PC-9 (cell line): ENCODE measurements around the gene PPFIBP1. TPM values are rescaled to one million over a fixed set of nuclear protein-coding genes. Genes with fewer than 3 reads are reported as not detected.
A peak's percentile ranks its signal among the peaks of the same experiment; 100 is the strongest.

Experiments used
- BruUV-seq: library from RNA; stranded (reverse); fragments of 400-500 nt; replicated peaks from 2 replicates; lab custom pipeline; 2021; lab: Mats Ljungman, UMichigan
- CTCF ChIA-PET: fragments of 300-600 bp; sonication (Branson Sonifier 250); formaldehyde crosslinking; loops from one replicate; lab custom pipeline; 2022; ENCODE audit warnings: antibody characterized with exemption; lab: Charles Lee
- POLR2A ChIA-PET: fragments of 300-600 bp; sonication (Branson Sonifier 250); formaldehyde crosslinking; loops from one replicate; lab custom pipeline; 2022; ENCODE audit warnings: antibody characterized with exemption; ENCODE audit not compliant: unreplicated experiment; lab: Charles Lee
- DNase-seq, 2 experiments: peaks; one replicate each; pipeline versions ENCODE4 v3.0.0 to v3.0.0-alpha.2; 2015 to 2022; ENCODE audit warnings: mixed read lengths in 1 of 2
- H2AFZ ChIP-seq: fragments of 200-600 bp; sonication (generic); 2 replicates; pipeline ENCODE4 v1.8.1; 2017; ENCODE audit warnings: antibody characterized with exemption
- H3F3A ChIP-seq: fragments of 200-600 bp; sonication (generic); 2 replicates; pipeline ENCODE4 v1.8.1; 2017; ENCODE audit warnings: antibody characterized with exemption, mild to moderate bottlenecking, low read depth; ENCODE audit not compliant: insufficient read depth
- H3K27ac ChIP-seq: fragments of 200-600 bp; sonication (generic); 2 replicates; pipeline ENCODE4 v1.6.1; 2016; ENCODE audit warnings: mixed run types
- H3K27me3 ChIP-seq: fragments of 200-600 bp; sonication (generic); 2 replicates; pipeline ENCODE4 v1.6.1; 2016; ENCODE audit warnings: low read depth, mixed run types; ENCODE audit not compliant: insufficient read depth
- H3K36me3 ChIP-seq: fragments of 200-600 bp; sonication (generic); 2 replicates; pipeline ENCODE4 v1.6.1; 2016; ENCODE audit warnings: low read depth, mixed run types
- H3K4me1 ChIP-seq: fragments of 200-600 bp; sonication (generic); replicated peaks from 2 replicates; pipeline ENCODE4 v1.6.1; 2016; ENCODE audit warnings: mixed run types; ENCODE audit not compliant: insufficient read depth
- H3K4me2 ChIP-seq: fragments of 200-600 bp; sonication (generic); 2 replicates; pipeline ENCODE4 v1.6.1; 2017; ENCODE audit warnings: mixed run types
- H3K4me3 ChIP-seq: fragments of 200-600 bp; sonication (generic); 2 replicates; pipeline ENCODE4 v1.6.1; 2016; ENCODE audit warnings: mixed run types
- H3K79me2 ChIP-seq: fragments of 200-600 bp; sonication (generic); 2 replicates; pipeline ENCODE4 v1.6.1; 2017; ENCODE audit warnings: low read depth, mixed run types
- H3K9me2 ChIP-seq: fragments of 200-600 bp; sonication (generic); 2 replicates; pipeline ENCODE4 v1.8.1; 2017; ENCODE audit warnings: mild to moderate bottlenecking; ENCODE audit not compliant: insufficient read depth
- H3K9me3 ChIP-seq: fragments of 200-600 bp; sonication (generic); 2 replicates; pipeline ENCODE4 v1.8.1; 2016; ENCODE audit warnings: low read depth; ENCODE audit not compliant: insufficient read depth
- H4K20me1 ChIP-seq: fragments of 200-600 bp; sonication (generic); 2 replicates; pipeline ENCODE4 v1.8.1; 2017; ENCODE audit not compliant: insufficient read depth
- CTCF ChIP-seq: fragments of 200-600 bp; sonication (generic); conservative IDR thresholded peaks from 2 replicates; pipeline ENCODE4 v1.6.1; 2017; ENCODE audit warnings: mixed run types, antibody characterized with exemption, mild to moderate bottlenecking, moderate library complexity
- EZH2 ChIP-seq: fragments of 200-600 bp; sonication (generic); IDR thresholded peaks from 2 replicates; pipeline ENCODE4 v1.8.0; 2017; ENCODE audit warnings: antibody characterized with exemption, low read depth
- intact Hi-C: fragments of 100-400 bp; cut with micrococcal nuclease; formaldehyde crosslinking; loops from one replicate; pipeline ENCODE4 v1.10.0; 2022; ENCODE audit not compliant: unreplicated experiment
- total RNA-seq: library from RNA; stranded (reverse); gene quantifications from 2 replicates; pipeline ENCODE4 v1.2.3, GENCODE V29; 2021

Gene PPFIBP1
- total RNA-seq, 1 experiment from 2014 or later, result 77.0 TPM

GRCh38 chr12:27572486-27573255 lies 48.7 kb downstream of the PPFIBP1 start:
- H4K20me1 ChIP-seq, result no peaks in the 10 kb centered on the region
- no peaks in the 10 kb centered on the region for H3K27me3 ChIP-seq
- H3K4me3 ChIP-seq, result no peak overlapping the region
- POLR2A ChIA-PET, result no interaction called here
- H3K4me1 ChIP-seq, result peaks cover 20% of the 10 kb centered on the region
- no peaks in the 10 kb centered on the region for H3K36me3 ChIP-seq
- CTCF ChIA-PET, result no interaction called here
- peaks cover 11% of the 10 kb centered on the region; the same call in 1 of the 2 replicates for H3K79me2 ChIP-seq
- TF ChIP-seq EZH2, result no peak
- no peak for TF ChIP-seq CTCF
- H3F3A ChIP-seq, result no peaks in the 10 kb centered on the region
- no peaks in the 10 kb centered on the region for H3K9me3 ChIP-seq
- H3K27ac ChIP-seq, result peak overlapping the region; percentile 74
- no peak overlapping the region for H2AFZ ChIP-seq
- intact Hi-C loops, result no loop called here
- H3K4me2 ChIP-seq, result no peak overlapping the region
- no TSS peak for BruUV-seq
- no peaks in the 10 kb centered on the region for H3K9me2 ChIP-seq
- no peak for DNase-seq

GRCh38 chr12:27573972-27574371 lies 50.0 kb downstream of the PPFIBP1 start:
- peak overlapping the region; percentile 74 for H3K27ac ChIP-seq
- ChIA-PET POLR2A (interaction anchor here (0.6 kb wide), 2 partner anchors 33 to 476 kb away, joined by 3 read pairs; no protein-coding TSS in a partner anchor), CTCF (interaction anchor here (1.1 kb wide), 1 partner anchor 21 kb away, joined by 4 read pairs; no protein-coding TSS in a partner anchor)
- no TSS peak for BruUV-seq
- H3K4me3 ChIP-seq, result no peak overlapping the region
- H3K4me2 ChIP-seq, result 0 out of 2 replicates have a peak overlapping the region, but pooled peaks have one; percentile 17
- no peaks in the 10 kb centered on the region for H3F3A ChIP-seq
- H3K79me2 ChIP-seq, result peaks cover 11% of the 10 kb centered on the region; the same call in 1 of the 2 replicates
- no peaks in the 10 kb centered on the region for H3K9me2 ChIP-seq
- no peaks in the 10 kb centered on the region for H4K20me1 ChIP-seq
- intact Hi-C loops, result no loop called here
- no peak for DNase-seq
- no peak for TF ChIP-seq CTCF
- peaks cover 20% of the 10 kb centered on the region for H3K4me1 ChIP-seq
- no peaks in the 10 kb centered on the region for H3K27me3 ChIP-seq
- H3K9me3 ChIP-seq, result no peaks in the 10 kb centered on the region
- no peak overlapping the region for H2AFZ ChIP-seq
- H3K36me3 ChIP-seq, result no peaks in the 10 kb centered on the region

GRCh38 chr12:27575090-27575761 lies 51.2 kb downstream of the PPFIBP1 start:
- H3K4me3 ChIP-seq, result no peak overlapping the region
- BruUV-seq, result no TSS peak
- no peak for DNase-seq
- H4K20me1 ChIP-seq, result no peaks in the 10 kb centered on the region
- H3K4me2 ChIP-seq, result no peak overlapping the region
- peaks cover 11% of the 10 kb centered on the region; the same call in 1 of the 2 replicates for H3K79me2 ChIP-seq
- no peaks in the 10 kb centered on the region for H3K9me2 ChIP-seq
- ChIA-PET CTCF (interaction anchor here (0.6 kb wide), 1 partner anchor 1303 kb away, joined by 4 read pairs; no protein-coding TSS in a partner anchor), POLR2A (interaction anchor here (0.6 kb wide), 1 partner anchor 611 kb away, joined by 3 read pairs; no protein-coding TSS in a partner anchor)
- no peak overlapping the region for H2AFZ ChIP-seq
- peaks cover 20% of the 10 kb centered on the region for H3K4me1 ChIP-seq
- intact Hi-C loops, result no loop called here
- H3K27ac ChIP-seq, result peak overlapping the region; percentile 74; the same call in 1 of the 2 replicates
- no peaks in the 10 kb centered on the region for H3K9me3 ChIP-seq
- H3K36me3 ChIP-seq, result no peaks in the 10 kb centered on the region; the same call in 1 of the 2 replicates
- no peaks in the 10 kb centered on the region for H3F3A ChIP-seq
- no peak for TF ChIP-seq CTCF
- TF ChIP-seq EZH2, result no peak
- no peaks in the 10 kb centered on the region for H3K27me3 ChIP-seq
